HG03060 (cell line): ENCODE data around the gene MIEF1.
A peak's percentile ranks its signal among the peaks of the same experiment; 100 is the strongest.

Experiments used
- ATAC-seq: cut with Tn5 transposase; IDR thresholded peaks from one replicate; pipeline ENCODE4 v1.9.1; 2021; ENCODE audit warnings: low read depth, moderate number of reproducible peaks; ENCODE audit not compliant: unreplicated experiment

Gene MIEF1

GRCh38 chr22:39527481-39527961, 25.4 kb downstream of the MIEF1 start:
- no peak for ATAC-seq

DNA sequence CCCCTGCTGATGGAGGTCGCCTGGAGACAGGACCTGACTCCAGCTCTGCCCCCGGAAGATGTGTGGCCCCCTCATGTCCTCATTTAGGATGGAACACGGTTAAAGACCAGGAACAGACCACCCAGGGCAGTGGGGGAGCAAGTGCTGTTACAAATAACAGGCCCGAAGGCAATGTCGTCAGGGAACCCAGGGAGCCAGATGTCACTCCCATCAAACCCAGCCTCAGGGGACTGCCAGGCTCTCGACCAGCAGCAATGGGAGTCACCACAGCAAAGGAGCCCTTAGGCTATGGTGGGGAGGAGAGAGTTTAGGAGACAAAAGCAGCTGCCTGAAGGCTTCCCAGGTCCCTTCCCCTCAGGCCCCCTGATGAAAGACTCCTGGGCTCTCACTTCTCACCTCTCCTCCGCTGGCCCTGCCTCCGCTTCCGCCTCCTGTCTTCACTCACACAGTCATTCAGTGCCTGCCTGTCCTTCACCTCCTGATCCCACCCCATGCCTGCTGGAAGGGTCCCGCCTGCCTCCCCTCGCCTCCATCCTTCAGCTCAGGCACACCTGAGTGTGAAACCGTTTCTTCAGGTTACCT, 26.1 kb downstream of the MIEF1 start:
- no peak for ATAC-seq

- no peak for ATAC-seq
Observed at GRCh38 chr22:39528681-39529486, 26.8 kb downstream of the MIEF1 start.

- no peak for ATAC-seq
Observed at GRCh38 chr22:39529487-39529851, 27.4 kb downstream of the MIEF1 start.

- ATAC-seq: no peak
Observed at GRCh38 chr22:39530116-39530515, 28.0 kb downstream of the MIEF1 start.

DNA sequence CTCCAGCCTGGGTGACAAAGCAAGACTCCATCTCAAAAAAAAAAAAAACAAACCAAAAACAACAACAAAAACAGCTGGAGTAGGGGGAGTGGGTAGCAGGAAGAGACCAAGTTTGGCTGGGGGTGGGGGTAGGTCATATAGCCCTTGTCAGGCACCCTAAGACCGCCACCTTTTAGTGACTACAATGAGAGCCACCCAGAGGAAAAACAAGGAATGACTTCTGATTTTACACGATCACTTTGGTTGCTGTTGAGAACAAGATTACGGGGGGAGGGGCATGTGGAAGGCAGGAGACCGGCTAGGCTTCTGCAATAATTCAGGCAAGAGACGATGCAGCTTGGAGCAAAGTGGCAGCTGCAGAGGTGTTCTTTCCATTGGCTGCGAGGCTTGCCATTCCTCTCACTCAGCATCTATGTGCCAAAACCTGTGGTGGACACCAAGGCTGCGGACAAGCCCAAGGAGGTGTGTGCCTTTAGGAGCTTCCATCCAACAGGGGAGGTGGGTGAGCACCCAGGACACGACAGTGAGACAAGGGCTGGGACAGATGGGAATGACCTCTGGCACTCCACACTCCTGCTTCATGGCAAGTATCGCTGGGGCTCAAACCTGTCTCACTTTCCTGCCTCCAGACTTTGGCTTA, 28.7 kb downstream of the MIEF1 start:
- no peak for ATAC-seq

DNA sequence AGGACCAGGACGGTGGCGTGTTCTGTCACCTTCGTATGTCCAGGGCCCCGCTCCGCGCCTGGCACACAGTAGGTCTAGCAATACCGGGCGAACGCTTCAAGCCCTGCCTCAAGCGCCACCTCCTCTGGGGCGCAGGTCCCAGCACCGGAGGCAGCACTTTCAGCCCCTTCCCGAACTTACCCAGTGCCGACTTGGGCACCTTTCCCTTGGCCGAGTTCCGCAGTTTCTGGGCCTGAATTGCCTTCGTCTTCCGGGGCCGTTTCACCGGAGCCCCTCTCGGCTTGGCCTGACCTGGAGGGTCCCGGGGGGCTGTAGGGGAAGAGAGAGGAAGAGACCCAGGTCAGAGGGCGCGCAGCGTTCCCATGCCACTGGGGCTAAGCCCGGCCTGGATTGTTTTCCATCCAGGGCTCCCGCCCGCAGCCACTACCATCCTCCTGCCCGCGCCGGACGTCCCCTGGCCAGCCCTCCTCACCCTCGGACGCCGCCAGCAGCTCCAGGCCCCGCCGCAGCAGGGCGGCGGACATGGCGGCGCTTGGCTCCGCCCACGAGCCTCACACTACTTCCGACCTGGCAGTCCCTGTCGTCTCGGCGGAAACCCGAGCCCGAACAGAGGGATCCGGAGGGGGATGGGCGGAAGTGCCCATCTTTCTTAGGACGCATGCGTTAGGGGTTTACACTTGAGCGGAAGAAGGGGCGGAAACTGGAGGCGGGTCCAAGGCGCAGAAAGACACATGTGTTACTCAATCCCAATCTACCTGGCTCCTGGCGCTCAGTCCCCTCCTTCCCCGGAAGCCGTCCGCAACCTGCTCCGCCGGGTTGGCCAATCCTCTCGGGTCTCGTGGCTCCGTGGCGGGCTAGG, 30.4 kb downstream of the MIEF1 start, which contains the start of gene RPS19BP1:
Gene RPS19BP1, minus strand, starts transcription at position 534 of the 859 bp plus-strand sequence. Its CDS starts 10 bp downstream, at position 524.
- ATAC-seq: peak; percentile 68

GRCh38 chr22:39534092-39534506, 32.0 kb downstream of the MIEF1 start:
- no peak for ATAC-seq

GRCh38 chr22:39534591-39535356, 32.7 kb downstream of the MIEF1 start:
- no peak for ATAC-seq

GRCh38 chr22:39535357-39535725, 33.3 kb downstream of the MIEF1 start:
- no peak for ATAC-seq

DNA sequence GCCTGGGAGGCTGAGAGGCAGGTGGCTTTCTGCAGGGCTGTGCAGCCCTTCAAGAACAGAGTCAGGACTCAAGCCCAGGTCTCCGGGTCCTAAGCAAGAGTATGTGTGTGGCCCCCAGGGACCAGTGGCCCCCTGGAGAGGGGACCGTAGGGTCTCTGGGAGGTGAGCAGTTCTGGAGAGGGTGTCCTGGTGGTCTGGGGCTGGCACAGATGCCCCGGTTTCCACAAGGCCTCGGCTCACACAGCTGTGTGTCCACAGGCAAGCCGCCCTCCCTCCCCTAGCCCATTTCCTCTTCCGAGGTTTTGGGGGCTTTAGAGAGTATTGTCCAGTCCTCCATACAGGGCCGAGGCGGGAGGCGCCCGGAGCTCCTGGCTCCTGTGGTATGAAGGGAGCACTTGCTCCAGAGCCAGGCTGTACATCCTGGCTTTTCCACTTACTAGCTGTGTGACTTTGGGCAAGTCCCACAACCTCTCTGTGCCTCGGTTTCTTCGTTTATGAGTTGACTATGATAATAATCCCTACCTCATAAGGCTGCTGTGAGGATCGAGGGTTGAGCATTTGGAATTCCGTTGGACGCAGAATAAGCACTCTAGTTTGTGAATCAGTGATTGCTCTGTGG, 33.9 kb downstream of the MIEF1 start:
- no peak for ATAC-seq

GRCh38 chr22:39536711-39537110, 34.6 kb downstream of the MIEF1 start:
- no peak for ATAC-seq

DNA sequence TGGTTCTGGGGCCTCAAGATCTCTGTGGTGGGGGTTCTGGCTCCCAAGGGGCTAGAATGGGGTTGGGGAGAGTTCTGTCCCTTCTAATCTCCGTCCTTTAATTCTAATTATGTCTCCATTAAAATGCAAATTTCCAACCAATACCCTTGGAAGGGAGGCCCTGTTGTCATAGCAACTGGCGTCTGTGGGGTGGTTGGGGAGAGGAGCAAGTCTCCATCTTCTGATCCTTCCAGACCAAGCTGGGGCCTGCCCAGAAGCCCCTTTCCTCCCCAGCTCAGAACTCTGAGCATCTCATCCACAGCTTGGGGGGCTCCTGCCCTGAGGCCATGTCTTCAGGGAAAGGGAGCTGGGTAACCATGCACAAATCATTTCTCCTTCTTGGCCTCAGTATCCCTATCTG, 35.9 kb downstream of the MIEF1 start:
- no peak for ATAC-seq

GRCh38 chr22:39543095-39543494, 41.0 kb downstream of the MIEF1 start:
- ATAC-seq: no peak

- no peak for ATAC-seq
Observed at GRCh38 chr22:39545386-39546365, 43.6 kb downstream of the MIEF1 start.

- no peak for ATAC-seq
Observed at GRCh38 chr22:39546889-39547586, 44.9 kb downstream of the MIEF1 start.

- ATAC-seq: no peak
Observed at GRCh38 chr22:39547587-39547947, 45.5 kb downstream of the MIEF1 start.

GRCh38 chr22:39553429-39553828, 51.3 kb downstream of the MIEF1 start:
- no peak for ATAC-seq
